DLD1 (cell line): ENCODE measurements around the gene IGFN1.

Source experiments
- in situ Hi-C: cut with HindIII; loops from 2 replicates; pipeline ENCODE4 v1.10.0; 2017; ENCODE audit warnings: low sequenced_read_pairs

The IGFN1 gene

GRCh38 chr1:201214886-201215285 lies 24.3 kb downstream of the IGFN1 start:
- in situ Hi-C loops = no loop called here

DNA sequence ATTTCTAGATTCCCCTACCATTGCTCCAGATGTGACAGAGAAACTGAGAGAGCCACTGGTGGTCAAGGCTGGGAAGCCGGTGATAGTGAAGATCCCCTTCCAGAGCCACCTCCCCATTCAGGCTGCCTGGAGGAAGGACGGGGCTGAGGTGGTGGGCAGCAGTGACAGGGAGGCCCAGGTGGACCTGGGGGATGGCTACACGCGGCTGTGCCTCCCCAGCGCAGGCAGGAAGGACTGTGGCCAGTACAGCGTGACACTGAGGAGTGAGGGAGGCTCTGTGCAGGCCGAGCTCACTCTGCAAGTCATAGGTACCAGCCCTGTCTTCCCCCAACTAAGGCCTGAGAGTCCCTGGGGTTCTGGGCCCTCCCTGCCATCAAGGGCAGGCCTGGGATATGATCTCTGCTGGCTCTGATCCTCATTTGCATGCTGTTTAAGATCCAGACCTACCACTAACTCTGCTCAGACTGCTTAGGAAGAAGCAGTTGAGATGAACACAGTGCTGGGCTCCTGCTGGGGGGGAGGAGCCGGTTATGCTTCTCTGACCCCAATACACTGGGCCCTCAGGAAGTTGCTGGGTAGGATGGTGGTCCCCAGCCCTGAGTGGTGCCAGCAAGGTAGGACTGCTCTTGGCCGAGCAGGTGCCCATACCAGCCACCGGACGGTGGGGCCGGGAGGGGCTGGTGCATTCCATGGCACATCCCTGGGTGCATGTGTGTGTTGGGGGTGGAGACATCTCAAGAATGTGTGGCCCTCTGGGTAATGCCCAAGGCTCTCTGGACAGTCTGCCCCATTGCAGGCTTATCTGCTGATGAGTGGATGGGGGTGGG lies 25.1 kb downstream of the IGFN1 start:
- in situ Hi-C loops = no loop called here

- in situ Hi-C loops = no loop called here
These were observed 25.9 kb downstream of the IGFN1 start for GRCh38 chr1:201216395-201217085.

DNA sequence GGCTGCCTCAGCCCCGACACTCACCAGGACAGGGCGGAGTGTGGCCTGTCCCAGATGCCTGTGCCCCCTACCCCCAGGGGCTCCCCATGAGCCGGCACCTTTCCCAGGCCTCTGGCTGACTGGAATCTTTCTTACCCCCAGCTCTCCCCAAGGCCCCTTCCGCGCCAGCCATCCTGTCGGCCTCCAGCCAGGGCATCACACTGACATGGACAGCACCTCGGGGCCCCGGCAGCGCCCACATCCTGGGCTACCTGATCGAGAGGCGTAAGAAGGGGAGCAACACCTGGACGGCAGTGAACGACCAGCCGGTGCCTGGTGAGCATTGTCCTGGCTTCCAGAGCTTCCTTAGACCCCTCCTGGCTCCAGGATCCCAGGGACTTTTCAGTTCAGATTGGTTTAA lies 26.5 kb downstream of the IGFN1 start:
- in situ Hi-C loops = no loop called here

DNA sequence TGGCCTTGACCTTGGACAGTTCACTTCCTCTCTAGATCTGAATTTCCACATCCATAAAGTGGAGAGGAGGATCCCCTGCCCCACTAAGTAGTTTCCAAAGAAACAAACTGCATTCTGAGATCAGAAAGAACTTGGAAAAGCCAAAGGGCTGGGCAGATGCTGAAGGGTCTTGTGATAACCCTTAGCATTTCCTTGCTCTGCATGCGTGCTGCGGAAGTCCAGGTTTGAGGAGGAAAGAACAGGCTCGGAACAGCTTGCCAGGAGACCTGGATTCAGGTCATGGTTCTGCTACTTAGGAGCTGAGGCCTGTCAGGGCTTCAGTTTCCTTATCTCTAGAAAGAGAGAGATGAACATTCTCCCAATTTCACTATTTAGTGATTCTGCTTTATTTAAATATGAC lies 27.2 kb downstream of the IGFN1 start:
- in situ Hi-C loops = no loop called here

DNA sequence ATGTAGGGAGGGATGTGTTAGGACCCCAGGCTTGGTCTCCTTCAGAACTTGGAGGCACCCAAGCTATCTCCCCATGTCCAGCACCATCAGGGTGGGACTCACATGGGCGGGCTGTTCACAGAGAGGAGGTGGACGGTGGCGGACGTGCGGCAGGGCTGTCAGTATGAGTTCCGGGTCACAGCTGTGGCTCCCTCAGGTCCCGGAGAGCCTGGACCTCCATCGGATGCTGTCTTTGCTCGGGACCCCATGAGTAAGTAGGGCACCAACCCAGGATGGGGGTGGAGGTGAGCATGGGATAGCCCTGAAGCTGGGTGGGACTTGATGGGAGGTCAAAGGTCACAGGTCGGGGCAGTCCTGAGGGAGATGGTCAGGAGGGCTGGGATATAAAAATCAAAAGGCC lies 27.8 kb downstream of the IGFN1 start:
- in situ Hi-C loops = no loop called here

GRCh38 chr1:201219481-201220387 lies 29.1 kb downstream of the IGFN1 start:
- in situ Hi-C loops = loop anchor here (10.0 kb wide), 1 partner anchor 175 kb away; no protein-coding TSS in a partner anchor

GRCh38 chr1:201220388-201220715 lies 29.7 kb downstream of the IGFN1 start:
- in situ Hi-C loops = loop anchor here (10.0 kb wide), 1 partner anchor 176 kb away; no protein-coding TSS in a partner anchor

DNA sequence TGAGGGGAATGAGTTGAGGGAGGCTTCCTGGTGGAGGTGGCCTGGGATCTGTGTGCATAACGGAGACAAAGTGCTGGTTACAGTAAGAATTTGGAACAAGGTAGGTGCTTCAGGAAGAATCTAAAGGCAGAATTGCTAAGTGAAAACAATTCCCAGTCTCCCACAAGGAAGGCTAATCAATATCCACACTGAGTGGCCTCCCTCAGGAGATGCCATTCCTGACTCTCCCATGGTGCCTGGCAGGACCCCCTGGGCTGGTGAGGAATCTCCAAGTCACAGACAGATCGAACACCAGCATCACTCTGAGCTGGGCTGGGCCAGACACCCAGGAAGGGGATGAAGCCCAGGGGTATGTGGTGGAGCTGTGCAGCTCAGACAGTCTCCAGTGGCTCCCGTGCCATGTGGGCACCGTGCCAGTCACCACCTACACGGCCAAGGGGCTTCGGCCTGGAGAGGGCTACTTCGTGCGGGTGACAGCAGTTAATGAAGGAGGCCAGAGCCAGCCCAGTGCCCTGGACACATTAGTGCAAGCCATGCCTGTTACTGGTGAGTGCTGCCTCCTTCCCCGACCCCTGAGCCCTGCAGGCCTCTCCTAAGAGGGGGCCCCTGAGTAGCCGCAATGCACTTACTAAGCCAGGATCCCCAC lies 30.7 kb downstream of the IGFN1 start:
- in situ Hi-C loops = loop anchor here (10.0 kb wide), 1 partner anchor 177 kb away; no protein-coding TSS in a partner anchor

DNA sequence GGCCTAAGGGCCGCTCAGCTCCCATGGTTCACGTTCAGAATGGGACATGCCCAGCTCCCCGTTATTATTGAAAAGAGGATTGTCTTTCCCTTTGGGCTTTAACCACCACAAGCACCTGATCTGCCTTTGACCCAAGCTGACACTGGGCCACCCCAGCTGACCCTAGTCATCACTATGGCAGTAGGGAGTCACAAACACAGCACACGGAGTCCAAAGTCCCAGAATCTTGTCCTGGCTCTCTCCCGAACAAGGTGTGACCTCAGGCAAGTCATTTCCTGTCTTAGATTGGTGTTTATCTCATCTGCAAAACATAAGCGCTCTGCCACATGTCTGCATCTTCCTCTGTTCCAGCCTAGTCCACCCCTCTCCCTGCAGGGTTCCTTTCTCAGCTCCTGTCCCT lies 31.5 kb downstream of the IGFN1 start:
- in situ Hi-C loops = loop anchor here (10.0 kb wide), 1 partner anchor 177 kb away; no protein-coding TSS in a partner anchor

DNA sequence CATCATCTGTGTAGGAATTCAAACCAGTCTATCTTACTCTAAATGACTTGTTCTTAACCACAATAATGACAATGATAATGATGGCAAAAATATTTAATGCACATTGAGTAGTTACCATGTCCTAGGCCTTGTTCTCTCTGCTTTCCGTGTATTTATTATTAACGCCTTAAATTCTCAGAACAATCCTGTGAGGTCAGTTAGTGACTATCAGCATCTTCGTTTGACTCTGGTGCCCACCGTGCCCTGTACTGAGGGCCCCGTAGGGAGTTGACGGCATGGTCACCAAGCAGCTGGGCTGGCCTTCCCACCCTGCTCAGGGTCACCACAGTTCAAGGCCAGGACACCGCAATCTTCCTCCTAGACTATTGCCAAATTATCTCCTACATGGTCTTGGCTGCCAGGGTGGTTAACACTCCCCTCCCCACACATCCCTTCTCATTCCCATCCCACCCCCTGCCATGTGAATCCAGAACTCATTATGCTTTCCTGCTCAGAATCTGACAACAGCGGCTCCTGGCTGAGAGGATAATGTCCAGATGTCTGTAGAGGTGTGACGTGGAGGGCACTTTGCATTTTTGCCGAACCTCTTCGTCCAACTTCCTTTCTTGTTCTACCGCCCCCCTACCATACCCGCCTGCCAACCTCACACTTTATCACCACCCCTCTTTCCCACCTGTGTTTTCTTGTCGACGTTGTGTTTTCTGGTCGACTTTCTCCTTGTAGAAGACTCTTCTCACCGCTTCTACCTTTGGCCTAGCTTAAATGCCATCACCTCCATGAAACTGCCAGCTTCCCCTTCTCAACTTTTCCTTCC lies 33.4 kb downstream of the IGFN1 start:
- in situ Hi-C loops = loop anchor here (10.0 kb wide), 1 partner anchor 179 kb away; no protein-coding TSS in a partner anchor

DNA sequence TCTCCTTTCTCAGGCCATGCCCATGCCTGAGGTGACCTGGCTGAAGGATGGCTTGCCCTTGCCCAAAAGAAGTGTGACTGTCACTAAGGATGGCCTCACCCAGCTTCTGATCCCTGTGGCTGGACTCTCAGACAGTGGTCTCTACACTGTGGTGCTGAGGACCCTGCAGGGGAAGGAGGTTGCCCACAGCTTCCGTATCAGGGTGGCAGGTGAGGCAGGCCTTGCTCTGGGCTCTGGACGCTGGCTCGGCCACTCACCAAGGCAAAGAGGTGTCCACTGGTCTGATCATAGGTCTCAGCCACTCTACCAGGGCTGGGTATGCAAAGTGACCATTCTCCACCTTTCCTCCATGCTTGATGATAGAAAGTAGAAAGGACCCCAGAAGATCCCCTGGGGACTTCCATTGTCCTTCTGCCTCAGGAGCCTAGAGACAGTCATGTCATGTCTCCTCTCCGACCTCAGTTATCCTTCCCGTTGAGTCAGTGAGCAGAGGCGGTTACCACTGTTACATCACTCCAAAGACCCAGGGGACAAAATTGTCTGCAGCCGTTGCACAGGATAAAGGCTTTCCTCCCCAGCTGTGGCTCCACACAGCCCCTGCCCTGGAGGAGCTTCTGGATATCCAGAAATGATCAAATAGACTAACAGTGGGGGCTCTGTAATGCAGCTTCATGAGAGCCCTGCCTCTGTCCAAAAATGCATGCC lies 34.2 kb downstream of the IGFN1 start:
- in situ Hi-C loops = loop anchor here (5.0 to 10.0 kb wide), 3 partner anchors 43 to 180 kb away; no protein-coding TSS in a partner anchor

DNA sequence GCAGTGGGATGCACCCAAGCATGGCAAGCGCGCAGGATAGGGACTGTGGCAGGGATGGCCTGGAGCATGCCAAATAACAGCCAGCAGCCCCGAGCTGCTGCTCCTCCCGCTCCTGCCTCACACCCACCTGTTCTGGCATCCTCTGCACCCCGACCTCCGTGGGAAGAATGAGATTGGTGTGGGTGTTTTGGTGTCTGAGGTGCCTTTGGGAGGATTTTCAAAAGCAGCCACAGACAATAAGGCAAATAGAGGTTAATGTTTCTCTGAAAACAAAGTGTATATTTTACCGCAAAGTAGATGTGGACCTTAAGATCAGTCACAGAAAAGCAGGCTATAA lies 35.5 kb downstream of the IGFN1 start:
- in situ Hi-C loops = loop anchor here (5.0 to 10.0 kb wide), 3 partner anchors 44 to 181 kb away; no protein-coding TSS in a partner anchor

GRCh38 chr1:201226859-201227488 lies 36.4 kb downstream of the IGFN1 start:
- in situ Hi-C loops = loop anchor here (5.0 to 10.0 kb wide), 3 partner anchors 45 to 182 kb away; no protein-coding TSS in a partner anchor

DNA sequence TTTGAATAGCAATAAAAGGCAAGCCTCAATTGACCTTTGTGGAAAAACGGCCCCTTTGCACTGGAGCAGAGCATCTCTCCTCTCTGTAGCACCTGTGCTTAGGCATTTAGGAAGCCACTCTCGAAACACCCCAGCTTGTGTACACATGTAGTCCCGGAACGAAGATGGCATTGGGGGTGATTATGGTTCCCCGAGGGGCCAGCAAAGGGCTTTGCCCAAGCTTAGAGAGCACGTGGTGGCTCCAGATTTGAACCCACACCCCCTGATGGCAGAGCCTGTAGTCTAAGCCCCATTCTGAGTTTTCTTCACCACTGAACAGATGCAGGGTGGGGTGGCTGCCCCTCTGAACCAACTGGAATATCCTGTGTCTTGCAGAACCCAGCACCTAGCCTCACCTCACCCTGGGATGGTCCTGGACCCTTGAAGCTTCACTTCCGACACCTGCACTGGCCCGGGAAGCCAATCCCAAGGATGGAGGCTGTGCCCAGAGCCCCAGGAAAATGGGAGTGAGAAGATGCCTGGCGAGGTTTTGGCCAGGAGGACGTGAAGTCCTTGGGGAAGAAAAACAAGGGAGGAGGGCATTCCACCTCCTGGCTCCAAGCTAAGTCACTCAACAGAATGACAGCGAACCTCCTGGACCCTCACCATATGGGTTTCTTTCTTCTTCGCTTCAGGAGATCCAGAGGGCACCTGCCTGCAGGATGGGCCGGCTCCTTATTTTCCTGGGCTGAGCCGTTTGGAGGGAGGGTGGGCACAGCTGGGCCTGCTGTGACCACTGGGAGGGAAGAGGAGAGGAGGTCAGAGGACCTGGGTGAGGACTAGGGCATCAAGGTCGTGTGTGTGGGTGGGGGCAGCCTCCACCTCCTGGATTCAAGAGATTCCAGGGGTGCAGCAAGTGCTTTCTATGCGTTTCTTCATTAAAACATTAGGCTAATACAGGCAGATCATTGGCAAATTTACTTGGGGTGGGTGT lies 37.7 kb downstream of the IGFN1 start:
- in situ Hi-C loops = loop anchor here (5.0 to 10.0 kb wide), 3 partner anchors 46 to 183 kb away; no protein-coding TSS in a partner anchor

- in situ Hi-C loops = loop anchor here (5.0 to 10.0 kb wide), 3 partner anchors 47 to 184 kb away; no protein-coding TSS in a partner anchor
These were observed 38.5 kb downstream of the IGFN1 start for GRCh38 chr1:201229095-201229494.
